OCI-LY7 (cell line): ENCODE data around the gene DNMBP.

Experiments
- CTCF ChIP-seq: fragments of 200-600 bp; sonication (generic); conservative IDR thresholded peaks from 2 replicates; pipeline ENCODE4 v1.5.1; 2014; ENCODE audit warnings: mild to moderate bottlenecking, antibody characterized with exemption, low read length, moderate library complexity, mixed read lengths
- EZH2phosphoT487 ChIP-seq: fragments of 200-600 bp; sonication (generic); IDR thresholded peaks from 2 replicates; pipeline ENCODE4 v1.6.1; 2018; ENCODE audit warnings: low read depth, borderline replicate concordance, mild to moderate bottlenecking, mixed run types, antibody characterized with exemption, low read length, moderate library complexity, mixed read lengths

GRCh38 chr10:99895867-99896266 lies 113.9 kb downstream of the DNMBP start:
- TF ChIP-seq CTCF, result no peak
- no peak for TF ChIP-seq EZH2phosphoT487
